Activated CD4-positive, alpha-beta T cell treated with anti-CD3 and anti-CD28 coated beads, Interleukin-2, amount 10 ng/mL, durations not matched to agents 24 days and 14 days (primary cell): ENCODE results near the gene GYS2. TPM values are rescaled to one million over a fixed set of nuclear protein-coding genes. Genes with fewer than 3 reads are reported as not detected.

Experiments
- DNase-seq: peaks from one replicate; pipeline ENCODE4 v3.0.0; 2022
- H3K27ac Mint-ChIP-seq: one replicate; pipeline ENCODE4 v1.8.0; 2022; ENCODE audit warnings: mild to moderate bottlenecking, mixed read lengths
- H3K27me3 Mint-ChIP-seq: one replicate; pipeline ENCODE4 v1.8.0; 2022; ENCODE audit warnings: mixed read lengths
- H3K36me3 Mint-ChIP-seq: one replicate; pipeline ENCODE4 v1.8.0; 2022; ENCODE audit warnings: low read depth, mild to moderate bottlenecking, mixed read lengths
- H3K4me1 Mint-ChIP-seq: one replicate; pipeline ENCODE4 v1.8.0; 2021; ENCODE audit warnings: mixed read lengths
- H3K4me3 Mint-ChIP-seq: one replicate; pipeline ENCODE4 v1.8.0; 2022; ENCODE audit warnings: mild to moderate bottlenecking, moderate library complexity, mixed read lengths
- H3K9me3 Mint-ChIP-seq: one replicate; pipeline ENCODE4 v1.8.0; 2021; ENCODE audit warnings: mixed read lengths
- intact Hi-C: fragments of 100-400 bp; cut with micrococcal nuclease; formaldehyde crosslinking; loops from one replicate; pipeline ENCODE4 v1.15.1; 2023
- total RNA-seq: library from RNA; stranded (reverse); gene quantifications from 2 replicates; pipeline ENCODE4 v1.2.3, GENCODE V29; 2022

The GYS2 gene
- total RNA-seq, 1 donor from 2014 or later = not detected

GRCh38 chr12:21502164-21502496, 102.5 kb downstream of the GYS2 start:
- Mint-ChIP-seq H3K27ac (no peak overlapping the region), H3K9me3 (no peaks in the 10 kb centered on the region), H3K27me3 (no peaks in the 10 kb centered on the region), H3K4me3 (no peak overlapping the region), H3K36me3 (peaks cover 26% of the 10 kb centered on the region), H3K4me1 (peaks cover 36% of the 10 kb centered on the region)
- intact Hi-C loops = loop anchor here (5.0 to 10.0 kb wide), 5 partner anchors 60 to 1040 kb away; partner anchors contain the start of genes C2CD5 and CMAS
- DNase-seq = peak; percentile 83

DNA sequence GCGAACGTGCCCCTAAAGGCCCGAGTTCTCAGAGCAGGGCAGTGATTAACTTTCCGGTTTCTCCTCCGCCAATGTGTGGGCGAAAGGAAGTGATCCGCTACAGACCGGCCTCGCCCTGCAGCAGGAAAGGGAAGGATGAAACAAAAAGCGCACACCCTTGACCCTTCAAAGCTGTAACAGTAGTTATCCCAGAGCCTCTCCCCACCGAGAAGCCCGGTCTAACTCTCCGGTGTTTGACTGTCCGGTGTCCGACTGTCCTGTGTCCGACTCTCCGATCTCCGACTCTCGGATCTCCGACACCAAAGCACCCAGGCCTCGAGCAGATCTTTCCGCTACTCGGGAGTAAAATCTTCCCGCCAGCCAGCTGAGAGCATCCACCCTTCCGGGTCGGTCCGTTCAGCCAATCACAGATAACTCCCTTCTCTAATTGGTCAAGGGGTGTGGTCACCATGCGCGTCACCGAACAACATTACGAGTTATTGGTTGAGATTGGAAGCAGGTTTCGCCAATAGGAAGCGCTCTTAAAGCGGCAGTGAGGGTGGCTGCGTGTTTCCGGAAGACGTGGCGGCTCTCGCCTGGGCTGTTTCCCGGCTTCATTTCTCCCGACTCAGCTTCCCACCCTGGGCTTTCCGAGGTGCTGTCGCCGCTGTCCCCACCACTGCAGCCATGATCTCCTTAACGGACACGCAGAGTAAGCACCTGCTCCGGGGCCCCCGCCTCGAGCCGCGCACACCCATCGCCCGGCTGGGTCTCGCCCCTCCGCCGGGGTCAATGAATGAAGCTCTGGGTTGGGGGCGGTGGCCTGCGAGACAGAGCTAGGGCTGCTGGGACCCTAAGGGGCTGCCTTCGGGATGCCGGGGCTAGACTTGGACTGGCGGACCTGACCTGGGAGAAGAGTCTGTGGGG, 103.1 kb downstream of the GYS2 start, which contains the start of the genes GOLT1B and RECQL:
GOLT1B (plus strand) TSS at position 532 of the 906 bp plus-strand sequence; CDS start at position 667, 135 bp downstream.
RECQL (minus strand) TSS at position 378 of the 906 bp plus-strand sequence. CDS start 2,065 bp downstream, outside the sequence.
- DNase-seq = peak; percentile 97
- Mint-ChIP-seq H3K36me3 (peaks cover 30% of the 10 kb centered on the region), H3K27ac (peak within 1 kb of the TSS; percentile 52), H3K27me3 (no peaks in the 10 kb centered on the region), H3K4me1 (peaks cover 36% of the 10 kb centered on the region), H3K4me3 (no peak within 1 kb of the TSS), H3K9me3 (no peaks in the 10 kb centered on the region)
- intact Hi-C loops = loop anchor here (1.0 to 10.0 kb wide), 11 partner anchors 8 to 1041 kb away; partner anchors contain the start of genes C2CD5, CMAS, LDHB and PYROXD1

DNA sequence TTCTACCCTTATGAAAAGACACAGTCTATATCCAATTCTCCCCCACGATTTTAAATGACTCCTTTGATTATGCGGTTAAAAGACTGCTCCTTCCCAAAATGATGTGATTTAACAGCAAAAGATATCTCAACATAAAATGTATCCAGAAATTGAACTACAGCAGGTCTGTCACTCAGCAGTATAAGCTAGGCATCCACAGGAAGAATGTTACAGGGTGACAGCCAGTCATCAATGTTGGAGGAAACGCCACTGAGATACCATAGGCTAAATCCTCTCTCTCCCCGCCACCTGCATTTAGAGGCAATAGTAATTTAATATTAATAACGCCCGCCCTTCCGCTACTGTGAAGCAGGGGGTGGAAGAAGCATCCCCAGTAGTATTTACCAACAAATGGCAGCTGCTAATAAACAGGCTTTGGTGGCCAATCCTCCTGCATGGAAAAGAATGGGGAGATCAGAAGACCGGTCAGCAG, 103.8 kb downstream of the GYS2 start:
- intact Hi-C loops = loop anchor here (1.0 to 10.0 kb wide), 11 partner anchors 8 to 1041 kb away; partner anchors contain the start of genes C2CD5, CMAS, LDHB and PYROXD1
- H3K27me3 Mint-ChIP-seq = no peaks in the 10 kb centered on the region
- H3K4me3 Mint-ChIP-seq = no peak overlapping the region
- peaks cover 33% of the 10 kb centered on the region for H3K36me3 Mint-ChIP-seq
- H3K9me3 Mint-ChIP-seq = no peaks in the 10 kb centered on the region
- no peak for DNase-seq
- no peak overlapping the region for H3K27ac Mint-ChIP-seq
- peaks cover 34% of the 10 kb centered on the region for H3K4me1 Mint-ChIP-seq

DNA sequence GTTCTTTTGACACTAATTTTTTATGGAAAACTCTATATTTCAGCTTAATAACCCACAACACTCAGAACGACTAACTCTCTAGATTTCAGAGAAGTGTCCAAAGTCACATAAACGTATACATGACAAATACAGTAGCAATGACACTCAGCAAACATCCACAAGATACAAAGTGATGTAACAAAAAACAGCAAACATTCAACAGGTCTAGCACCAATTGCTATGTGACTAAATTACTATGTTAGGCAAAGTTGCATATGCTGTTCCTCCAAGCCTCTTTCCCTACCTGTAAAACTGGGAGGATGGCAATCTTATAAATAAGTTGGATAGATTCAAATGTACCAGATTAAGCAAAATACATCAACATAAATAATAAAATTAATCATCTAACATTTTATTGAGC, 104.9 kb downstream of the GYS2 start:
- DNase-seq = no peak
- peak overlapping the region; percentile 42 for H3K4me3 Mint-ChIP-seq
- no peak overlapping the region for H3K27ac Mint-ChIP-seq
- no peaks in the 10 kb centered on the region for H3K27me3 Mint-ChIP-seq
- H3K36me3 Mint-ChIP-seq = peaks cover 43% of the 10 kb centered on the region
- peaks cover 30% of the 10 kb centered on the region for H3K4me1 Mint-ChIP-seq
- intact Hi-C loops = loop anchor here (2.0 to 10.0 kb wide), 7 partner anchors 23 to 1043 kb away; partner anchors contain the start of genes C2CD5, CMAS and SPX
- H3K9me3 Mint-ChIP-seq = no peaks in the 10 kb centered on the region

Other genes with a start within 250 kb of the GYS2 start
- not detected in 2 replicates for gene IAPP, start 231.9 kb downstream of the GYS2 start, total RNA-seq
- 32.7 and 36.7 TPM in 2 replicates for gene PYROXD1, start 167.2 kb downstream of the GYS2 start, total RNA-seq
- 61.9 and 64.9 TPM in 2 replicates for gene RECQL, start 103.2 kb downstream of the GYS2 start, total RNA-seq
- gene GOLT1B, start 103.1 kb downstream of the GYS2 start, total RNA-seq = 41.1 and 42.9 TPM in 2 replicates
- 0.59 and 1.0 TPM in 2 replicates for gene SPX, start 78.6 kb downstream of the GYS2 start, total RNA-seq
- gene LDHB, start 53.0 kb upstream of the GYS2 start, total RNA-seq = 1,574 and 1,607 TPM in 2 replicates
- gene KCNJ8, start 169.9 kb upstream of the GYS2 start, total RNA-seq = not detected in 2 replicates